GM21737 (cell line): ENCODE data around the gene ZC3HAV1L.
"Not testable (repeated sequence)": the region's sequence is repeated elsewhere in the genome, so short reads cannot be mapped to it uniquely, and the experiment has no call there.

Experiments
- ATAC-seq: cut with Tn5 transposase; IDR thresholded peaks from one replicate; pipeline ENCODE4 v1.9.1; 2021; ENCODE audit warnings: mild to moderate bottlenecking, moderate library complexity; ENCODE audit not compliant: unreplicated experiment

ZC3HAV1L gene

GRCh38 chr7:139023076-139023475 is 12.8 kb downstream of the ZC3HAV1L start:
- no peak for ATAC-seq

- ATAC-seq: no peak
Observed at GRCh38 chr7:139022286-139022685, 13.6 kb downstream of the ZC3HAV1L start.

GRCh38 chr7:139018910-139019309 is 16.9 kb downstream of the ZC3HAV1L start:
- ATAC-seq: no peak

- peak; percentile 89 for ATAC-seq
Observed at GRCh38 chr7:139016931-139017511, 18.8 kb downstream of the ZC3HAV1L start.

- ATAC-seq: no peak
Observed at GRCh38 chr7:139011373-139011772, 24.5 kb downstream of the ZC3HAV1L start.

GRCh38 chr7:139004321-139005090 is 31.3 kb downstream of the ZC3HAV1L start:
- no peak for ATAC-seq

- no peak for ATAC-seq
Observed at GRCh38 chr7:138999414-138999813, 36.4 kb downstream of the ZC3HAV1L start.

- no peak for ATAC-seq
Observed at GRCh38 chr7:138992052-138992531, 43.8 kb downstream of the ZC3HAV1L start.

- ATAC-seq: no peak
Observed at GRCh38 chr7:138987686-138988085, 48.2 kb downstream of the ZC3HAV1L start.

- no peak for ATAC-seq
Observed at GRCh38 chr7:138982204-138982623, 53.6 kb downstream of the ZC3HAV1L start.

- peak; percentile 92 for ATAC-seq
Observed at GRCh38 chr7:138981332-138982203, 54.3 kb downstream of the ZC3HAV1L start, which contains the start of gene KIAA1549. Gene KIAA1549 (minus strand): TSS chr7:138981389. CDS start chr7:138981269, 120 bp downstream.

- peak; percentile 49 for ATAC-seq
Observed at GRCh38 chr7:138980563-138981291, 55.1 kb downstream of the ZC3HAV1L start.

- no peak for ATAC-seq
Observed at GRCh38 chr7:138979988-138980562, 55.8 kb downstream of the ZC3HAV1L start.

GRCh38 chr7:138979226-138979979 is 56.4 kb downstream of the ZC3HAV1L start:
- ATAC-seq: no peak

- no peak for ATAC-seq
Observed at GRCh38 chr7:138978541-138979184, 57.2 kb downstream of the ZC3HAV1L start.

GRCh38 chr7:138976161-138976560 is 59.7 kb downstream of the ZC3HAV1L start:
- ATAC-seq: not testable (repeated sequence)
